OCI-M1 (cell line): ENCODE results near the gene LUC7L.
A peak's percentile ranks its signal among the peaks of the same experiment; 100 is the strongest.
"Not testable (repeated sequence)": the region's sequence is repeated elsewhere in the genome, so short reads cannot be mapped to it uniquely, and the experiment has no call there.

Experiments
- DNase-seq: peaks from one replicate; lab custom pipeline; 2025; lab: John Stamatoyannopoulos, UW

Gene LUC7L

DNA sequence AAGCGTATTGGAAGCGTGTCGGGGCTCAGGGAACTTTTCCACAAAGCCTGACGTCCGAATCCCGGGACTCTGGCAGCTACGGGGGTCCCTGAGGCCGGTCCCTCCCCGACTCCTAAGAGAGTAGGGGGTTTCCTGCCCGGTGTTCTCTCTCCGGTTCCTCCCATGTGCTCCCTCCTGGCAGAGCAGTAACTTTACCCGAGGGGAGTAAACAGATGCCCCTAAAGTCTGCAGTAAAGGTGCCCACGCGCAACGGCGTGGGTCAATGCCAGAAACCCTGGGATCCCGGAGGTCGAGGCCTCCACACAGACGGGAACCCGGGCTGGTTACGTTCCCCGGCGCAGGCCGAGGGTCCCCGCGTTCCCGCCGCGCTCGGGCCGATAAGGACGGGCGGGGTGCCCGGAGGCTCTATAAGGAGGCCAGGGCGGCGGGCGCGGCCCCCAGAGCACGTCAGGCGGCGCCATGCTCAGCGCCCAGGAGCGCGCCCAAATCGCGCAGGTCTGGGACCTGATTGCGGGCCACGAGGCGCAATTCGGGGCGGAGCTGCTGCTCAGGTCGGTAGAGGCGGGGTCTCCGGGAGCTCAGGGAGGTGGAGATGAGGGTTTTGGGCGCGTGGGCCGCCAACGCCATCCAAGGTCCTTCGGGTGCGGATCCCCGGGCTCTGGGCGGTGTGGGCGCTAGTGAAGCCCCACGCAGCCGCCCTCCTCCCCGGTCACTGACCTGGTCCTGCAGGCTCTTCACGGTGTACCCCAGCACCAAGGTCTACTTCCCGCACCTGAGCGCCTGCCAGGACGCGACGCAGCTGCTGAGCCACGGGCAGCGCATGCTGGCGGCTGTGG, 63.5 kb downstream of the LUC7L start, which contains the start of gene HBM:
Gene HBM (plus strand): TSS at position 440 of the 836 bp plus-strand sequence. CDS start 20 bp downstream, at position 460.
- DNase-seq, result no peak

- no peak for DNase-seq
Measured at GRCh38 chr16:164827-165538, 64.3 kb downstream of the LUC7L start.

DNA sequence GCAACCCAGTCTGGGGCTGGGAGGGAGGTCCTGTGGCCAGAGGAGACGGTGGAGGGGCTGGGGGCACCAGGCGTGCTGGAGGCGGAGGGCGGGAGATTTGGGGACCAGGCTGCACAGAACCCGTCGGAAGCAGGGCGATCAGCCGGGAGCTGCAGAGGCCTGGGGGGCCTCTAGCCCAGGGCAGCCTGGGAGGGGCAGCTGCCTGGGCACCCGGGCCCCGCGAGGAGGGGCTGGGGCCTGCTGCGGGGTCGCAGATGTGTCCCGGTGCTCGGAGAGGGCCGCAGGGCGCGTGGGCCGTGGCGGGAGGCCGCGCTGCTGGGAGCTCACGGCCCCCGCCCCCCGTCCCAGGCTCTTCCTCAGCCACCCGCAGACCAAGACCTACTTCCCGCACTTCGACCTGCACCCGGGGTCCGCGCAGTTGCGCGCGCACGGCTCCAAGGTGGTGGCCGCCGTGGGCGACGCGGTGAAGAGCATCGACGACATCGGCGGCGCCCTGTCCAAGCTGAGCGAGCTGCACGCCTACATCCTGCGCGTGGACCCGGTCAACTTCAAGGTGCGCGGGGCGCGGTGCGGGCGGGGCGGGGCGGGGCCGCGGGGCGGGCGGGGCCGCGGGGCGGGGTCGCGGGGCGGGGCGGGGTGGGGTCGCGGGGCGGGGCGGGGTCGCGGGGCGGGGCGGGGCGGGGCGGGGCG, 65.0 kb downstream of the LUC7L start:
- DNase-seq, result not testable (repeated sequence)

- DNase-seq, result not testable (repeated sequence)
Measured at GRCh38 chr16:163696-164095, 65.6 kb downstream of the LUC7L start.

DNA sequence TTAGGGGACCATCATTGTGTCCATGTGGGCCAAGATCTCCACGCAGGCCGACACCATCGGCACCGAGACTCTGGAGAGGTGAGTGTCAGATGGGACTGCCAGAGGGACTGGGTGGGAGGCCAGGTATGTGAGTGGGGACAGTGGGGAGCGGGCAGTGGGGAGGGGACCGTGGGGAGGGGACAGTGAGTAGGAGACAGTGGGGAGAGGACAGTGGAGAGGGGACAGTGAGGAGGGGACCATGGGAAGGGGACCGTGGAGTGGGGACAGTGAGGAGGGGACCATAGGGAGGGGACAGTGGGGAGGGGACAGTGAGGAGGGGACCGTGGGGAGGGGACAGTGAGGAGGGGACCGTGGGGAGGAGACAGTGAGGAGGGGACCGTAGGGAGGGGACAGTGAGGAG, 66.1 kb downstream of the LUC7L start:
- not testable (repeated sequence) for DNase-seq

DNA sequence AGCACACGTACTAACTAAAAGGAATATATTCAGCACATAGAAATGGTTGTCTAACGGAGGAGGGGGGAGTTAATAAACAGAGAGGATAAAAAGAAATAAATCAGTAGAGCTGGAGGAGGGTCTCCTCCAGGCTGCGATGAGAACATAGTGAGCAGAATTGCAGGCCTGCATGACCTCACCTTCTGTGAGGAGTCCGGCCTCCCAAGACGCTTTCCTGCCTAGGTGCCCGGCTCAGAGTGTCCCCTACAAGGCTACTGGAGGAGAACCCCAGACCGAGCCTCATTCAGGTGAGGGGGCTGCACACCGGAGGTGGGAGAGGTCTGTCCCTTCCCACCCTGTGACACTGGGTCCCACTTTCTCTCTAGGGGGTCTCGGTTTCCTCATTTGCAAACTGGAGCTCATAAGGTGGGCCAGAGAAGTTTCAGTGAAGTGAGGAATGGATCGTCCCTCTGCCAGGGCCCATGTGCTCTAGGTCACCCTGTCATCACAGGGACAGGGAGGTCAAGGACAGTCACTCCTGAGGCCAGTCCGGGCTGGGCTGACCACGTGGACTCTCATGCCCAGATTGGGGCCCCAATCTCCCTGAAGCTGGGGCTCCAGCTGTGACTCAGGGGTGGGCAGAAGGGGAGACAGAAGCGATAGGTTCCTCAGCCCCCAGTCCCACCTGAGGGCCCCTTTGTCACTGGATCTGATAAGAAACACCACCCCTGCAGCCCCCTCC, 66.8 kb downstream of the LUC7L start:
- no peak for DNase-seq

DNA sequence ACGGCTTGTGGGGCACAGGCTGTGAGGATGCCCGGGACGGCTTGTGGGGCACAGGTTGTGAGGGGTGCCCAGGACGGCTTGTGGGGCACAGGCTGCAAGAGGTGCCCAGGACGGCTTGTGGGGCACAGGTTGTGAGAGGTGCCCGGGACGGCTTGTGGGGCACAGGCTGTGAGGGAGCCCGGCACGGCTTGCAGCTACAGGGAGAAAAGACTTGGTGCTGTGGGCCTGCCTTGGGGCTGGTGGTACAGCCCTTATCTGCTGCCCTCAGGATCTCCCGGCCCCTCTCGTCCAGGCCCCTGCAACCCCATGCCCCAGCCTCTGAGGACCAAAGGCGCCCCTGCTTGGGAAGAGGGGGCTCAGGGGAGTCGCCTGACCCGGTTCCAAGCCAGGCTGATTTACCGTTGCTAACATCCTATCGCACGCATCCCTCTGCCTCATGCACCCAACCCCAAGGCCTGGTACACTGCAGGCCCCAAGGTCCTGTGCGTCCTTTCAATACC, 68.5 kb downstream of the LUC7L start:
- no peak for DNase-seq

- DNase-seq, result not testable (repeated sequence)
Measured at GRCh38 chr16:160242-160641, 69.0 kb downstream of the LUC7L start.

- DNase-seq, result no peak
Measured at GRCh38 chr16:159136-159849, 70.0 kb downstream of the LUC7L start.

GRCh38 chr16:155031-155398, 74.2 kb downstream of the LUC7L start:
- DNase-seq, result no peak

- no peak for DNase-seq
Measured at GRCh38 chr16:154217-155030, 74.8 kb downstream of the LUC7L start.

DNA sequence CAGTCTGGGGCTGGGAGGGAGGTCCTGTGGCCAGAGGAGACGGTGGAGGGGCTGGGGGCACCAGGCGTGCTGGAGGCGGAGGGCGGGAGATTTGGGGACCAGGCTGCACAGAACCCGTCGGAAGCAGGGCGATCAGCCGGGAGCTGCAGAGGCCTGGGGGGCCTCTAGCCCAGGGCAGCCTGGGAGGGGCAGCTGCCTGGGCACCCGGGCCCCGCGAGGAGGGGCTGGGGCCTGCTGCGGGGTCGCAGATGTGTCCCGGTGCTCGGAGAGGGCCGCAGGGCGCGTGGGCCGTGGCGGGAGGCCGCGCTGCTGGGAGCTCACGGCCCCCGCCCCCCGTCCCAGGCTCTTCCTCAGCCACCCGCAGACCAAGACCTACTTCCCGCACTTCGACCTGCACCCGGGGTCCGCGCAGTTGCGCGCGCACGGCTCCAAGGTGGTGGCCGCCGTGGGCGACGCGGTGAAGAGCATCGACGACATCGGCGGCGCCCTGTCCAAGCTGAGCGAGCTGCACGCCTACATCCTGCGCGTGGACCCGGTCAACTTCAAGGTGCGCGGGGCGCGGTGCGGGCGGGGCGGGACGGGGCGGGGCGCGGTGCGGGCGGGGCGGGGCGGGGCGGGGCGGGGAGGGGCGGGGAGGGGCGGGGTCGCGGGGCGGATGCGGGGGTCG, 75.6 kb downstream of the LUC7L start:
- not testable (repeated sequence) for DNase-seq

GRCh38 chr16:153129-153521, 76.1 kb downstream of the LUC7L start:
- not testable (repeated sequence) for DNase-seq

- DNase-seq, result peak; percentile 46
Measured at GRCh38 chr16:152141-153128, 76.8 kb downstream of the LUC7L start, which contains the start of gene HBZ. Gene HBZ, plus strand, starts transcription at chr16:152644. Its CDS starts 266 bp downstream, at chr16:152910.

DNA sequence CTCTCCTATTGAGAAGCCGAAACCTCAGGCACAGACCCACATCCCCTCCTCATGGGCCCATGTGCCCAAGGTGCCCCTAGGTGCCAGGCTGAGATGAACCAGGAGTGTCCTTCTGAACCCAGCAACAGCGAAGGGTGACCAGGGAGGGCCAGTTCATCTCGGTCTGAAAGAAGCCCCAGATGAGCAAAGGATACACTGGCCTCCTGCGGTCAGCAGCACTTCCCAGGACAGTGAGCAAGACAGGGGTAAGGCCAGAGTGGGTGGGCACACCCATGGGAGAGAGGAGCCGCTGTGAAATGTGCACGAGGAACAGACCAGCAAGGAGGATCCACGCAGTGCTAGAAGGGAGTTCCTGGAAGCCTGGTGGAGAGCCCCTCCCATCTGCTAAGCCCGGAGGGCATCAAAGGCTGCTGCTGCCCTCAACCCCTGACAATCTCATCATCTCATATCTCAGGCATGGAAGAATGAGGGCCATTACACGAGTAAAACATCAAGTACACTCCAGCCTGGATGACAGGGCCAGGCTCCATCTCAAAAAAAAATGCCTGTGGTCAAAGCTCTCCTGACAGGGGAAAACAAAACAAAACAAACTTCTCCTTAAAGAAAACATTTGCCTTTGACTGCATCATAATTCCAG, 80.1 kb downstream of the LUC7L start:
- peak; percentile 27 for DNase-seq

DNA sequence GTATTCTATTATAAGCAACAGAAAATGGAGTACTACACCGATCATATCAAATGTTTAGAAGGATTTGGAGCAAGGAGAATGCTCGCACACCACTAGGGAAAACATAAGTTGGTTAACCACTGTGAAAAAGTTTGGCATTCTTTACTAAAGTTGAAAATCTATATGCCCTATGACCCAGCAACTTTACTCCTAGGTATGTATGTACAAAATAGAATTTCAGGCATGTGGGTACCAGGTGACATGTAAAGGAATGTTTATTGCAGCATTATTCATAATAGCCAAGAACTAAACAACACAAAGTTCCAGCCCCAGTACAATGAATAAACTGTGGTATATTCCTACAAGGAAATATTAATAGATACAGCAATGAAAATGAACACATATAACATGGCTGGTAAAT, 82.6 kb downstream of the LUC7L start:
- no peak for DNase-seq

GRCh38 chr16:144797-145252, 84.4 kb downstream of the LUC7L start:
- DNase-seq, result peak; percentile 63

GRCh38 chr16:143456-143855, 85.8 kb downstream of the LUC7L start:
- DNase-seq, result no peak
